Measurements from ENCODE around the gene PAM. TPM values are rescaled to one million over a fixed set of nuclear protein-coding genes. Genes with fewer than 3 reads are reported as not detected.
A peak's percentile ranks its signal among the peaks of the same experiment; 100 is the strongest.
"Not testable (repeated sequence)": the region's sequence is repeated elsewhere in the genome, so short reads cannot be mapped to it uniquely, and the experiment has no call there.

PAM gene
- total RNA-seq, 2 donors from 2014 or later = 32.9 to 38.2 TPM

DNA sequence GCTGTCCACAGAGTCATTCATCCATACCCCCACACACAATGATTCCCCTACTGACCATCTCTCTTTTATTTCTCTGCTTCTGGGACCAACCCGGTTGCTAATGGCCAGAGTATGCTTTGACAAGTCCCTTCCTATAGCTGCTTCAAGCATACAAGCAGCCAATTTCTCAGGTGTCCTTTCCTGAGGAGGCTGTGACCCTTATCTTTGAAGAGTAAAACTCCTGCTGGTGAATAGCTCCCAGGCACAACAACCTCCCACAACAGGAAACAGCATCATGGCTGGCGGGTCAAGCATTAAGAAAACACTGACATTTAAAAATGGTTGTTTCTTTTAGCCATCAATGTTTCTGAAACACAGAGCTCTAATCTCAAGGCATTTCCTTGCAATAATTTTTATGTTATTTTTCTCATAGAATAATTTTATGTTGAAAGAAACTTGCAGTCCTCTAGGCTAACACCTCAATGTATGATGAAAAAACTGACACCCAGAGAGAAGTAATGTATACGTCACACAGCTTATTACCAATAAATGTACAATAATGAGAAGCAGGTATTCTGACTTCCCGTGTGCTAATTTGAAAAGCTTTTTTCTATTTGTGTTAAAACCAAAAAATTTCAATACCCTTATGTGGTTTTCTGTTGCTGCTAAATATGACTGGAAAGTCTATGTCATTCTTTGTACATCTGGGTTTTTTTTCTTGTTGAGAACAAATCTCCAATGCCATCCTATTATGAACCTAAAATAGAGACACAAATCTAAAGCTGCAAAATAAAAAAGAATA is 7.5 kb upstream of the PAM start:
- Mint-ChIP-seq H3K4me1 (peaks cover 38% of the 10 kb centered on the region), H3K9me3 (peaks cover 7% of the 10 kb centered on the region), H3K36me3 (ENCODE audit: low read depth) (no peaks in the 10 kb centered on the region), H3K27ac (no peak overlapping the region), H3K4me3 (no peak overlapping the region), H3K27me3 (ENCODE audit: insufficient read depth) (peaks cover 77% of the 10 kb centered on the region)
- TF ChIP-seq, protein P1, sequence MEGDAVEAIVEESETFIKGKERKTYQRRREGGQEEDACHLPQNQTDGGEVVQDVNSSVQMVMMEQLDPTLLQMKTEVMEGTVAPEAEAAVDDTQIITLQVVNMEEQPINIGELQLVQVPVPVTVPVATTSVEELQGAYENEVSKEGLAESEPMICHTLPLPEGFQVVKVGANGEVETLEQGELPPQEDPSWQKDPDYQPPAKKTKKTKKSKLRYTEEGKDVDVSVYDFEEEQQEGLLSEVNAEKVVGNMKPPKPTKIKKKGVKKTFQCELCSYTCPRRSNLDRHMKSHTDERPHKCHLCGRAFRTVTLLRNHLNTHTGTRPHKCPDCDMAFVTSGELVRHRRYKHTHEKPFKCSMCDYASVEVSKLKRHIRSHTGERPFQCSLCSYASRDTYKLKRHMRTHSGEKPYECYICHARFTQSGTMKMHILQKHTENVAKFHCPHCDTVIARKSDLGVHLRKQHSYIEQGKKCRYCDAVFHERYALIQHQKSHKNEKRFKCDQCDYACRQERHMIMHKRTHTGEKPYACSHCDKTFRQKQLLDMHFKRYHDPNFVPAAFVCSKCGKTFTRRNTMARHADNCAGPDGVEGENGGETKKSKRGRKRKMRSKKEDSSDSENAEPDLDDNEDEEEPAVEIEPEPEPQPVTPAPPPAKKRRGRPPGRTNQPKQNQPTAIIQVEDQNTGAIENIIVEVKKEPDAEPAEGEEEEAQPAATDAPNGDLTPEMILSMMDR (conservative IDR thresholded peaks at IDR 0.05) = peak; percentile 27
- no peak overlapping the region for H3K9ac ChIP-seq (ENCODE audit: extremely low read depth, low read length, poor library complexity, severe bottlenecking)
- no peak overlapping the region for H3K27ac ChIP-seq (ENCODE audit: low read depth, low read length)
- no peaks in the 10 kb centered on the region for H3K9me3 ChIP-seq (ENCODE audit: control insufficient read depth, low read length)
- 74% methylated on average over 4 of the region's 4 CpGs; no CpG with 5 or more reads in 1 of the 2 experiments for WGBS, 2 experiments (ENCODE audit: insufficient coverage in 1 of 2, insufficient read length in 1 of 2)
- peak; percentile 70 for DNase-seq
- H3K36me3 ChIP-seq (ENCODE audit: control insufficient read depth, insufficient read depth, low read length) = no peaks in the 10 kb centered on the region
- H3K4me1 ChIP-seq (ENCODE audit: control insufficient read depth, insufficient read depth, low read length) = no peaks in the 10 kb centered on the region
- no peak overlapping the region for H3K4me3 ChIP-seq (ENCODE audit: low read length)
- H3K27me3 ChIP-seq (ENCODE audit: control insufficient read depth, insufficient read depth, low read length, poor library complexity, severe bottlenecking) = peaks cover 86% of the 10 kb centered on the region

GRCh38 chr5:102749416-102750030 is 5.6 kb upstream of the PAM start:
- peak overlapping the region; percentile 92 for H3K27ac ChIP-seq (ENCODE audit: low read depth, low read length)
- H3K4me1 ChIP-seq (ENCODE audit: control insufficient read depth, insufficient read depth, low read length) = no peaks in the 10 kb centered on the region
- Mint-ChIP-seq H3K9me3 (peaks cover 14% of the 10 kb centered on the region), H3K27ac (peak overlapping the region; percentile 67), H3K27me3 (ENCODE audit: insufficient read depth) (peaks cover 78% of the 10 kb centered on the region), H3K4me1 (peaks cover 48% of the 10 kb centered on the region), H3K4me3 (no peak overlapping the region), H3K36me3 (ENCODE audit: low read depth) (no peaks in the 10 kb centered on the region)
- TF ChIP-seq, protein P1 (conservative IDR thresholded peaks at IDR 0.05) = no peak
- no peaks in the 10 kb centered on the region for H3K9me3 ChIP-seq (ENCODE audit: control insufficient read depth, low read length)
- no peak overlapping the region for H3K9ac ChIP-seq (ENCODE audit: extremely low read depth, low read length, poor library complexity, severe bottlenecking)
- DNase-seq = peak; percentile 55
- no peaks in the 10 kb centered on the region for H3K36me3 ChIP-seq (ENCODE audit: control insufficient read depth, insufficient read depth, low read length)
- 49 to 67% methylated on average over 1 to 4 of the region's 5 CpGs for WGBS, 2 experiments (ENCODE audit: insufficient coverage in 1 of 2, insufficient read length in 1 of 2)
- H3K27me3 ChIP-seq (ENCODE audit: control insufficient read depth, insufficient read depth, low read length, poor library complexity, severe bottlenecking) = peaks cover 86% of the 10 kb centered on the region
- H3K4me3 ChIP-seq (ENCODE audit: low read length) = no peak overlapping the region

GRCh38 chr5:102750151-102750834 is 4.8 kb upstream of the PAM start:
- peaks cover 84% of the 10 kb centered on the region for H3K27me3 ChIP-seq (ENCODE audit: control insufficient read depth, insufficient read depth, low read length, poor library complexity, severe bottlenecking)
- H3K9me3 ChIP-seq (ENCODE audit: control insufficient read depth, low read length) = no peaks in the 10 kb centered on the region
- peaks cover 14% of the 10 kb centered on the region for H3K9me3 Mint-ChIP-seq
- H3K4me1 ChIP-seq (ENCODE audit: control insufficient read depth, insufficient read depth, low read length) = no peaks in the 10 kb centered on the region
- H3K4me3 ChIP-seq (ENCODE audit: low read length) = no peak overlapping the region
- no peak overlapping the region for H3K27ac Mint-ChIP-seq
- no peak for DNase-seq
- no peaks in the 10 kb centered on the region for H3K36me3 ChIP-seq (ENCODE audit: control insufficient read depth, insufficient read depth, low read length)
- no peak overlapping the region for H3K9ac ChIP-seq (ENCODE audit: extremely low read depth, low read length, poor library complexity, severe bottlenecking)
- no peak overlapping the region for H3K4me3 Mint-ChIP-seq
- H3K4me1 Mint-ChIP-seq = peaks cover 48% of the 10 kb centered on the region
- peaks cover 76% of the 10 kb centered on the region for H3K27me3 Mint-ChIP-seq (ENCODE audit: insufficient read depth)
- no peaks in the 10 kb centered on the region for H3K36me3 Mint-ChIP-seq (ENCODE audit: low read depth)
- TF ChIP-seq, protein P1 (conservative IDR thresholded peaks at IDR 0.05) = no peak
- 99 to 100% methylated on average over 1 to 3 of the region's 4 CpGs for WGBS, 2 experiments (ENCODE audit: insufficient coverage in 1 of 2, insufficient read length in 1 of 2)
- peak overlapping the region; percentile 92 for H3K27ac ChIP-seq (ENCODE audit: low read depth, low read length)

GRCh38 chr5:102751903-102752376 is 3.2 kb upstream of the PAM start:
- H3K36me3 Mint-ChIP-seq (ENCODE audit: low read depth); H3K4me3 ChIP-seq (ENCODE audit: low read length); H3K27ac Mint-ChIP-seq; H3K36me3 ChIP-seq (ENCODE audit: control insufficient read depth, insufficient read depth, low read length); H3K9me3 ChIP-seq (ENCODE audit: control insufficient read depth, low read length); DNase-seq; H3K9ac ChIP-seq (ENCODE audit: extremely low read depth, low read length, poor library complexity, severe bottlenecking); H3K27ac ChIP-seq (ENCODE audit: low read depth, low read length); H3K4me3 Mint-ChIP-seq; H3K4me1 ChIP-seq (ENCODE audit: control insufficient read depth, insufficient read depth, low read length): not testable (repeated sequence)
- H3K27me3 Mint-ChIP-seq (ENCODE audit: insufficient read depth) = peaks cover 80% of the 10 kb centered on the region
- peaks cover 90% of the 10 kb centered on the region for H3K27me3 ChIP-seq (ENCODE audit: control insufficient read depth, insufficient read depth, low read length, poor library complexity, severe bottlenecking)
- peaks cover 14% of the 10 kb centered on the region for H3K9me3 Mint-ChIP-seq
- peaks cover 45% of the 10 kb centered on the region for H3K4me1 Mint-ChIP-seq
- 85% methylated on average over 9 to 32 of the region's 32 CpGs for WGBS, 2 experiments (ENCODE audit: insufficient coverage in 1 of 2, insufficient read length in 1 of 2)
